ENCODE measurements around the gene FRMD5. TPM values are rescaled to one million over a fixed set of nuclear protein-coding genes. Genes with fewer than 3 reads are reported as not detected.

FRMD5 gene
- total and polyA plus RNA-seq, 2 donors, result 0.09 to 0.11 TPM

GRCh38 chr15:44149224-44149623, 45.8 kb downstream of the FRMD5 start:
- no peak for DNase-seq (ENCODE audit: low read depth in 6 of 9, low spot score in 9 of 9)
- 100% methylated on average over 1 of the region's 1 CpG for WGBS
- Histone ChIP-seq H3K27ac (ENCODE audit: low read depth in 1 of 2, low read length in 1 of 2) (no peak overlapping the region), H3K9me3 (ENCODE audit: control insufficient read depth in 2 of 2, insufficient read depth in 1 of 2, low read length in 1 of 2) (no peaks in the 10 kb centered on the region), H3K27me3 (ENCODE audit: control insufficient read depth in 2 of 2, insufficient read depth in 1 of 2, low read length in 1 of 2) (no peaks in the 10 kb centered on the region), H3K4me3 (ENCODE audit: low read length in 2 of 2) (no peak overlapping the region), H3K36me3 (ENCODE audit: control insufficient read depth in 2 of 2, insufficient read depth in 2 of 2, low read length in 1 of 2) (no peaks in the 10 kb centered on the region), H3K4me1 (ENCODE audit: control insufficient read depth in 2 of 2, insufficient read depth in 2 of 2, low read length in 2 of 2) (no peaks in the 10 kb centered on the region)

- no peaks in the 10 kb centered on the region for H3K36me3 ChIP-seq (ENCODE audit: control insufficient read depth in 2 of 2, insufficient read depth in 2 of 2, low read length in 1 of 2)
- H3K27me3 ChIP-seq (ENCODE audit: control insufficient read depth in 2 of 2, insufficient read depth in 1 of 2, low read length in 1 of 2), result no peaks in the 10 kb centered on the region
- no peak for DNase-seq (ENCODE audit: low read depth in 6 of 9, low spot score in 9 of 9)
- H3K4me3 ChIP-seq (ENCODE audit: low read length in 2 of 2), result no peak overlapping the region
- no peaks in the 10 kb centered on the region for H3K9me3 ChIP-seq (ENCODE audit: control insufficient read depth in 2 of 2, insufficient read depth in 1 of 2, low read length in 1 of 2)
- no peaks in the 10 kb centered on the region for H3K4me1 ChIP-seq (ENCODE audit: control insufficient read depth in 2 of 2, insufficient read depth in 2 of 2, low read length in 2 of 2)
- no peak overlapping the region for H3K27ac ChIP-seq (ENCODE audit: low read depth in 1 of 2, low read length in 1 of 2)
- 87% methylated on average over 2 of the region's 2 CpGs for WGBS
Observed at GRCh38 chr15:44148580-44148979, 46.5 kb downstream of the FRMD5 start.

GRCh38 chr15:44147636-44148035, 47.4 kb downstream of the FRMD5 start:
- no peak for DNase-seq (ENCODE audit: low read depth in 6 of 9, low spot score in 9 of 9)
- Histone ChIP-seq H3K9me3 (ENCODE audit: control insufficient read depth in 2 of 2, insufficient read depth in 1 of 2, low read length in 1 of 2) (no peaks in the 10 kb centered on the region), H3K27me3 (ENCODE audit: control insufficient read depth in 2 of 2, insufficient read depth in 1 of 2, low read length in 1 of 2) (no peaks in the 10 kb centered on the region), H3K4me1 (ENCODE audit: control insufficient read depth in 2 of 2, insufficient read depth in 2 of 2, low read length in 2 of 2) (no peaks in the 10 kb centered on the region), H3K4me3 (ENCODE audit: low read length in 2 of 2) (no peak overlapping the region), H3K27ac (ENCODE audit: low read depth in 1 of 2, low read length in 1 of 2) (no peak overlapping the region), H3K36me3 (ENCODE audit: control insufficient read depth in 2 of 2, insufficient read depth in 2 of 2, low read length in 1 of 2) (no peaks in the 10 kb centered on the region)

GRCh38 chr15:44145495-44145894, 49.6 kb downstream of the FRMD5 start:
- Histone ChIP-seq H3K4me3 (ENCODE audit: low read length in 2 of 2) (no peak overlapping the region), H3K27me3 (ENCODE audit: control insufficient read depth in 2 of 2, insufficient read depth in 1 of 2, low read length in 1 of 2) (no peaks in the 10 kb centered on the region), H3K4me1 (ENCODE audit: control insufficient read depth in 2 of 2, insufficient read depth in 2 of 2, low read length in 2 of 2) (no peaks in the 10 kb centered on the region), H3K9me3 (ENCODE audit: control insufficient read depth in 2 of 2, insufficient read depth in 1 of 2, low read length in 1 of 2) (no peaks in the 10 kb centered on the region), H3K36me3 (ENCODE audit: control insufficient read depth in 2 of 2, insufficient read depth in 2 of 2, low read length in 1 of 2) (no peaks in the 10 kb centered on the region), H3K27ac (ENCODE audit: low read depth in 1 of 2, low read length in 1 of 2) (no peak overlapping the region)
- WGBS, result 93% methylated on average over 3 of the region's 3 CpGs
- no peak for DNase-seq (ENCODE audit: low read depth in 6 of 9, low spot score in 9 of 9)

- H3K9me3 ChIP-seq (ENCODE audit: control insufficient read depth in 2 of 2, insufficient read depth in 1 of 2, low read length in 1 of 2), result no peaks in the 10 kb centered on the region
Observed at GRCh38 chr15:44144992-44145391, 50.1 kb downstream of the FRMD5 start.

GRCh38 chr15:44144184-44144583, 50.9 kb downstream of the FRMD5 start:
- 93% methylated on average over 1 of the region's 1 CpG for WGBS
- H3K4me3 ChIP-seq (ENCODE audit: low read length in 2 of 2), result no peak overlapping the region
- H3K36me3 ChIP-seq (ENCODE audit: control insufficient read depth in 2 of 2, insufficient read depth in 2 of 2, low read length in 1 of 2), result no peaks in the 10 kb centered on the region
- H3K27me3 ChIP-seq (ENCODE audit: control insufficient read depth in 2 of 2, insufficient read depth in 1 of 2, low read length in 1 of 2), result no peaks in the 10 kb centered on the region
- no peaks in the 10 kb centered on the region for H3K9me3 ChIP-seq (ENCODE audit: control insufficient read depth in 2 of 2, insufficient read depth in 1 of 2, low read length in 1 of 2)
- no peak overlapping the region for H3K27ac ChIP-seq (ENCODE audit: low read depth in 1 of 2, low read length in 1 of 2)
- H3K4me1 ChIP-seq (ENCODE audit: control insufficient read depth in 2 of 2, insufficient read depth in 2 of 2, low read length in 2 of 2), result no peaks in the 10 kb centered on the region
- no peak for DNase-seq (ENCODE audit: low read depth in 6 of 9, low spot score in 9 of 9)

More at GRCh38 chr15:44144992-44145391, 50.1 kb downstream of the FRMD5 start:
- H3K27me3 ChIP-seq (ENCODE audit: control insufficient read depth in 2 of 2, insufficient read depth in 1 of 2, low read length in 1 of 2), result no peaks in the 10 kb centered on the region
- no peak for DNase-seq (ENCODE audit: low read depth in 6 of 9, low spot score in 9 of 9)
- H3K27ac ChIP-seq (ENCODE audit: low read depth in 1 of 2, low read length in 1 of 2), result no peak overlapping the region
- no peak overlapping the region for H3K4me3 ChIP-seq (ENCODE audit: low read length in 2 of 2)
- H3K4me1 ChIP-seq (ENCODE audit: control insufficient read depth in 2 of 2, insufficient read depth in 2 of 2, low read length in 2 of 2), result no peaks in the 10 kb centered on the region
- H3K36me3 ChIP-seq (ENCODE audit: control insufficient read depth in 2 of 2, insufficient read depth in 2 of 2, low read length in 1 of 2), result no peaks in the 10 kb centered on the region

GRCh38 chr15:44137750-44138149, 57.3 kb downstream of the FRMD5 start:
- 16% methylated on average over 1 of the region's 1 CpG for WGBS
- H3K27me3 ChIP-seq (ENCODE audit: control insufficient read depth in 2 of 2, insufficient read depth in 1 of 2, low read length in 1 of 2), result no peaks in the 10 kb centered on the region
- no peak for DNase-seq (ENCODE audit: low read depth in 6 of 9, low spot score in 9 of 9)
- H3K9me3 ChIP-seq (ENCODE audit: control insufficient read depth in 2 of 2, insufficient read depth in 1 of 2, low read length in 1 of 2), result no peaks in the 10 kb centered on the region
- H3K36me3 ChIP-seq (ENCODE audit: control insufficient read depth in 2 of 2, insufficient read depth in 2 of 2, low read length in 1 of 2), result no peaks in the 10 kb centered on the region
- H3K4me1 ChIP-seq (ENCODE audit: control insufficient read depth in 2 of 2, insufficient read depth in 2 of 2, low read length in 2 of 2), result no peaks in the 10 kb centered on the region
- H3K4me3 ChIP-seq (ENCODE audit: low read length in 2 of 2), result no peak overlapping the region
- H3K27ac ChIP-seq (ENCODE audit: low read depth in 1 of 2, low read length in 1 of 2), result no peak overlapping the region

- Histone ChIP-seq H3K27me3 (ENCODE audit: control insufficient read depth in 2 of 2, insufficient read depth in 1 of 2, low read length in 1 of 2) (no peaks in the 10 kb centered on the region), H3K4me1 (ENCODE audit: control insufficient read depth in 2 of 2, insufficient read depth in 2 of 2, low read length in 2 of 2) (no peaks in the 10 kb centered on the region), H3K27ac (ENCODE audit: low read depth in 1 of 2, low read length in 1 of 2) (no peak overlapping the region), H3K4me3 (ENCODE audit: low read length in 2 of 2) (no peak overlapping the region), H3K36me3 (ENCODE audit: control insufficient read depth in 2 of 2, insufficient read depth in 2 of 2, low read length in 1 of 2) (no peaks in the 10 kb centered on the region), H3K9me3 (ENCODE audit: control insufficient read depth in 2 of 2, insufficient read depth in 1 of 2, low read length in 1 of 2) (no peaks in the 10 kb centered on the region)
- DNase-seq (ENCODE audit: low read depth in 6 of 9, low spot score in 9 of 9), result no peak
- WGBS, result 91% methylated on average over 3 of the region's 3 CpGs
Observed at GRCh38 chr15:44136991-44137477, 58.0 kb downstream of the FRMD5 start.

GRCh38 chr15:44132057-44132456, 63.0 kb downstream of the FRMD5 start:
- Histone ChIP-seq H3K4me1 (ENCODE audit: control insufficient read depth in 2 of 2, insufficient read depth in 2 of 2, low read length in 2 of 2) (no peaks in the 10 kb centered on the region), H3K4me3 (ENCODE audit: low read length in 2 of 2) (no peak overlapping the region), H3K27ac (ENCODE audit: low read depth in 1 of 2, low read length in 1 of 2) (no peak overlapping the region), H3K9me3 (ENCODE audit: control insufficient read depth in 2 of 2, insufficient read depth in 1 of 2, low read length in 1 of 2) (no peaks in the 10 kb centered on the region), H3K36me3 (ENCODE audit: control insufficient read depth in 2 of 2, insufficient read depth in 2 of 2, low read length in 1 of 2) (no peaks in the 10 kb centered on the region), H3K27me3 (ENCODE audit: control insufficient read depth in 2 of 2, insufficient read depth in 1 of 2, low read length in 1 of 2) (no peaks in the 10 kb centered on the region)
- DNase-seq (ENCODE audit: low read depth in 6 of 9, low spot score in 9 of 9), result no peak
- 96% methylated on average over 10 of the region's 10 CpGs for WGBS

- H3K9me3 ChIP-seq (ENCODE audit: control insufficient read depth in 2 of 2, insufficient read depth in 1 of 2, low read length in 1 of 2), result no peaks in the 10 kb centered on the region
- H3K4me1 ChIP-seq (ENCODE audit: control insufficient read depth in 2 of 2, insufficient read depth in 2 of 2, low read length in 2 of 2), result no peaks in the 10 kb centered on the region
Observed at GRCh38 chr15:44130778-44131177, 64.3 kb downstream of the FRMD5 start.

More at GRCh38 chr15:44130778-44131177, 64.3 kb downstream of the FRMD5 start:
- H3K27me3 ChIP-seq (ENCODE audit: control insufficient read depth in 2 of 2, insufficient read depth in 1 of 2, low read length in 1 of 2), result no peaks in the 10 kb centered on the region
- H3K36me3 ChIP-seq (ENCODE audit: control insufficient read depth in 2 of 2, insufficient read depth in 2 of 2, low read length in 1 of 2), result no peaks in the 10 kb centered on the region
- no peak overlapping the region for H3K27ac ChIP-seq (ENCODE audit: low read depth in 1 of 2, low read length in 1 of 2)
- DNase-seq (ENCODE audit: low read depth in 6 of 9, low spot score in 9 of 9), result no peak
- no peak overlapping the region for H3K4me3 ChIP-seq (ENCODE audit: low read length in 2 of 2)

Measured in thymus (tissue), 11 donors.